Measurements from ENCODE around the gene CLEC2L. TPM values are rescaled to one million over a fixed set of nuclear protein-coding genes. Genes with fewer than 3 reads are reported as not detected.

Gene CLEC2L
- total RNA-seq, 3 donors from 2014 or later = not detected

DNA sequence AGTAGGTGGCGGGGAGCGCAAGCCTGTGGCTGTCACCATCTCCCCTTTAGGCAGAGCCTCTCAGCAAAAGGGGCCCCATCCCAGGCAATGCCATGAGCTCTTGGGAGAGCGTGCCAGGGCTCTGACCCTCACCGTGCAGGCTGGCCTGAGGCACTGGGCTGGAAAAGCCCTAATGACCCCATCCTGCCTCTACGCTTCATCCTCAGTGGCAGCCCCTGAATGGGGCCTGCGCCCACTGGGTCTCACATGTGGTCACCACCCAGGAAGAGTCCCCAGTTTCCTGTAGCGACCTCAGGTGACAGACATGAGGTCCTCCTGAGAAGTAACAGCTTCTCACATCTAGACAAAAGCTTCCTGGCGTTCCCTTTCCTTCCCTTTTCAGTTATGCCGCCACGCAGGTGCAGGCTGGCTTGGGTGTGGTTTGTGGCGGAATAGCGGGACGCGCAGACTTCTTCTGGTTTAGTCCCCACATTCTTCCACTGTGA lies 59.2 kb downstream of the CLEC2L start:
- no peak for DNase-seq
- no peaks in the 10 kb centered on the region for H3K9me3 ChIP-seq
- TF ChIP-seq, protein P1, sequence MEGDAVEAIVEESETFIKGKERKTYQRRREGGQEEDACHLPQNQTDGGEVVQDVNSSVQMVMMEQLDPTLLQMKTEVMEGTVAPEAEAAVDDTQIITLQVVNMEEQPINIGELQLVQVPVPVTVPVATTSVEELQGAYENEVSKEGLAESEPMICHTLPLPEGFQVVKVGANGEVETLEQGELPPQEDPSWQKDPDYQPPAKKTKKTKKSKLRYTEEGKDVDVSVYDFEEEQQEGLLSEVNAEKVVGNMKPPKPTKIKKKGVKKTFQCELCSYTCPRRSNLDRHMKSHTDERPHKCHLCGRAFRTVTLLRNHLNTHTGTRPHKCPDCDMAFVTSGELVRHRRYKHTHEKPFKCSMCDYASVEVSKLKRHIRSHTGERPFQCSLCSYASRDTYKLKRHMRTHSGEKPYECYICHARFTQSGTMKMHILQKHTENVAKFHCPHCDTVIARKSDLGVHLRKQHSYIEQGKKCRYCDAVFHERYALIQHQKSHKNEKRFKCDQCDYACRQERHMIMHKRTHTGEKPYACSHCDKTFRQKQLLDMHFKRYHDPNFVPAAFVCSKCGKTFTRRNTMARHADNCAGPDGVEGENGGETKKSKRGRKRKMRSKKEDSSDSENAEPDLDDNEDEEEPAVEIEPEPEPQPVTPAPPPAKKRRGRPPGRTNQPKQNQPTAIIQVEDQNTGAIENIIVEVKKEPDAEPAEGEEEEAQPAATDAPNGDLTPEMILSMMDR (IDR thresholded peaks at IDR 0.05) = no peak
- peaks cover 6% of the 10 kb centered on the region for H3K36me3 ChIP-seq (ENCODE audit: low read depth)
- no peak overlapping the region for H3K4me3 ChIP-seq
- H3K4me1 ChIP-seq (ENCODE audit: low read depth) = no peaks in the 10 kb centered on the region
- no peak for ATAC-seq
- intact Hi-C loops (cut with DNase I, micrococcal nuclease) = no loop called here

DNA sequence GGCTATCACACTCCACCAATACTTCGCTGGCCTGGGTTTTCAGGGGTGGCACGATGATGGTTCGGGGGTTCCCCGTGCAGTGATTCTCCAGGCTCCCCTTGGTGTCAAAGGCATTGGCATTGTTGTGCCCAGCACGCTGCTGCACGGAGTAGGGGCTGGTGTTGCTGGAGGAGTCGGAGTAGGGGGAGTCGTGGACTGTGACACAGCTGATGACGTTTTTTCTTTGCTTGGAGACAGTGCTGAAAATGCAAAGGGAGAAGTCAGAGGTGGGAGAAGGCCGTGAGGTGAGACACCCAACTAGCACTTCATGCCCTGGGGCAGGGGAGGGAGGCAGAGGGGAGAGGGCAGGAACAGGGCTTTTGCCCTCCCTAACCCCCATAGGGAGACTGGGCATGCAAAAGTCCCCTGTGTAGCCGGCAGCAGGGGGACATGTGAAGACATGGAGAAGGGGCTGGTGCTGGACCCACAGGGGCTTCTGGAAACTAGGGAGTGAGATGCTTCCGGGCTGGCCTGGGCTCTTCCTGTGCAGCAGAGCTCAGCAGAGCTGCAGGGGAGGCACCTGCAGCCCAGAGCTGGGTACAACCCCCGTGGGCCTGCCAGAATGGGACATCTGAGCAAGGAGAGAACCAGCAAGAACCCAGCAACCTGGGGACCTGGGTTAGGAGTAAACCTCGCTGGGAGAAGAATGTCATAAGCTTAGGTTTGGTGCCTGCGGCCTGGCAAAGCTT lies 60.5 kb downstream of the CLEC2L start:
- TF ChIP-seq, protein P1 (IDR thresholded peaks at IDR 0.05) = no peak
- no peak for DNase-seq
- no peaks in the 10 kb centered on the region for H3K9me3 ChIP-seq
- intact Hi-C loops (cut with DNase I, micrococcal nuclease) = no loop called here
- H3K4me1 ChIP-seq (ENCODE audit: low read depth) = no peaks in the 10 kb centered on the region
- no peak for ATAC-seq
- H3K36me3 ChIP-seq (ENCODE audit: low read depth) = peaks cover 6% of the 10 kb centered on the region
- H3K4me3 ChIP-seq = no peak overlapping the region

DNA sequence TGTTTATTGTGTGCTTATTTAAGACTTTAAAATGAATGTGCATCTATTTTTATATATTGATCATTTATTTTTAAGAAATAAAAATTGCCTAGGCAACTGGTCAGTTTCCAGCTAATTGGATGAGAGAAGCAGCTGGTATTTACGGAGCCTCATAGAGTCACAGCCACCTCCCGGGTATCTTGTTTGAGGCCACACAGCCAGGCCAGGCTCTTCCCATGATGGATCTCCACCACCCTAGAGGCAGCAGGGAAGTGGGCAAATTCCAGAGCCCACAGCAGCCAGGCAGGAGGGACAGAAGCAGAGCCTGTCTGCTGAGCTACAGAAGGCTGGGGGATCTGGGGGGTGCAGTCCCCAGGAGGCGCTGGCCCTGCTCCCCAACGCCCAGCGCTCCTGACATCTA lies 61.6 kb downstream of the CLEC2L start:
- Histone ChIP-seq H3K4me1 (ENCODE audit: low read depth) (no peaks in the 10 kb centered on the region), H3K9me3 (no peaks in the 10 kb centered on the region), H3K36me3 (ENCODE audit: low read depth) (peaks cover 6% of the 10 kb centered on the region), H3K4me3 (no peak overlapping the region)
- no peak for ATAC-seq
- TF ChIP-seq, protein P1 (IDR thresholded peaks at IDR 0.05) = no peak
- intact Hi-C loops (cut with DNase I, micrococcal nuclease) = no loop called here
- no peak for DNase-seq

DNA sequence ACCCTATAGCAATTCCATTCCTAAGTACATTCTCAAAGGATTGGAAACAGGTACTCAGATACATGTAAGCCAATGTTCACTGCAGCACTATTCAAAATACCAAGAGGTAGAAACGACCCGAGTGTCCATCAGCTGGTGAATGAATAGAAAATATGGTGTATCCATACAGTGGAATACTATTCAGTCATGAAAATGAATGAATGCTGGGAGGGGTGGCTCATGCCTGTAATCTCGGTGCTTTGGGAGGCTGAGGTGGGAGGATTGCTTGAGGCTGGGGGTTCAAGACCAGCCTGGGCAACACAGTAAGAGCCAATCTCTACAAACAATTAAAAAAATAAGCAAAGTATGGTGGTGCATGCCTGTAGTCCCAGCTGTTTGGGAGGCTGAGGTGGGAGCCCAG lies 62.8 kb downstream of the CLEC2L start:
- no peaks in the 10 kb centered on the region for H3K9me3 ChIP-seq
- TF ChIP-seq, protein P1 (IDR thresholded peaks at IDR 0.05) = no peak
- DNase-seq = no peak
- intact Hi-C loops (cut with DNase I, micrococcal nuclease) = no loop called here
- H3K36me3 ChIP-seq (ENCODE audit: low read depth) = peaks cover 6% of the 10 kb centered on the region
- no peak overlapping the region for H3K4me3 ChIP-seq
- H3K4me1 ChIP-seq (ENCODE audit: low read depth) = no peaks in the 10 kb centered on the region
- ATAC-seq = no peak

DNA sequence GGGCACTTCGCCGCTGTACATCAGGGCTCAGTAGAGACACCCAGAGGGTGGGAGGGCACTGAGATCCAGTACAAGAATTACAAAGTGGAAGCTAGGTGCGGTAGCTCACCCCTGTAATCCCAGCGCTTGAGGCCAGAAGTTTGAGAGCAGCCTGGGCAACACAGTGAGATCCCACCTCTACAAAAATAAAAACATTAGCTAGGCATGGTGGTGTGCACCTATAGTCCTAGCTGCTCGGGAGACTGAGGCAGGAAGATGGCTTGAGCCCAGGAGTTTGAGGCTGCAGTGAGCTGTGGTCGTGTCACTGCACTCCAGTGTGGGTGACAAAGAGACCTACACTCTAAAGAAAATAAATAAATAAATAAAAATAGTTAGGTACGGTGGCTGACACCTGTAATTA lies 64.0 kb downstream of the CLEC2L start:
- TF ChIP-seq, protein P1 (IDR thresholded peaks at IDR 0.05) = no peak
- peaks cover 6% of the 10 kb centered on the region for H3K36me3 ChIP-seq (ENCODE audit: low read depth)

More for the DNA sequence above, 64.0 kb downstream of the CLEC2L start:
- Histone ChIP-seq H3K4me3 (no peak overlapping the region), H3K9me3 (no peaks in the 10 kb centered on the region), H3K4me1 (ENCODE audit: low read depth) (no peaks in the 10 kb centered on the region)
- DNase-seq = no peak
- intact Hi-C loops (cut with DNase I, micrococcal nuclease) = no loop called here
- ATAC-seq = no peak
